K562 (cell line): ENCODE results near the gene DDIT3. TPM values are rescaled to one million over a fixed set of nuclear protein-coding genes. Genes with fewer than 3 reads are reported as not detected.
A peak's percentile ranks its signal among the peaks of the same experiment; 100 is the strongest.

Experiments
- ELF1 ChIP-seq: fragments of 200-800 bp; sonication (Bioruptor generic); IDR thresholded peaks from 2 replicates; pipeline ENCODE4 v1.6.1; 2016; ENCODE audit warnings: missing genetic modification characterization, missing compliant biosample characterization
- HMGN3 ChIP-seq: IDR thresholded peaks from 2 replicates; pipeline ENCODE4 v1.6.1; 2011; ENCODE audit warnings: borderline replicate concordance, low read depth, mild to moderate bottlenecking, mixed read lengths, low read length; ENCODE audit not compliant: insufficient read length; ENCODE audit errors: extremely low read depth
- PHF20 ChIP-seq: fragments of 450-650 bp; IDR thresholded peaks from 2 replicates; pipeline ENCODE4 v1.6.1; 2018; ENCODE audit not compliant: partially characterized antibody
- PHF8 ChIP-seq: fragments of 200-600 bp; sonication (generic); IDR thresholded peaks from 2 replicates; pipeline ENCODE4 v1.6.1; 2012; ENCODE audit warnings: mixed run types, mild to moderate bottlenecking, inconsistent platforms, low read length, moderate library complexity, borderline replicate concordance
- ZNF436 ChIP-seq: fragments of 250-450, 450-650 bp; sonication (Bioruptor Pico); formaldehyde crosslinking; IDR thresholded peaks from 2 replicates; pipeline ENCODE4 v1.7.0; 2020; ENCODE audit warnings: mild to moderate bottlenecking
- ZNF57 ChIP-seq: fragments of 450-650 bp; formaldehyde crosslinking; IDR thresholded peaks from 2 replicates; pipeline ENCODE4 v1.4.0; 2020; ENCODE audit warnings: mild to moderate bottlenecking, moderate library complexity
- polyA plus RNA-seq, 8 experiments: library from polyadenylated mRNA; depleted of rRNA in 4 of 8; stranded (reverse) in 5 of 8; unstranded in 3 of 8; fragments of >200 nt; fragmentation: Nextera tagmentation in 2 of 8; fragmentation: Illumina TruSeq in 1 of 8; extraction: Ambion mirVana in 2 of 8; extraction: Trizol in 1 of 8; gene quantifications; 2 replicates each; pipeline versions ENCODE4 v1.2.1 to v1.2.3, GENCODE V29; 2011 to 2014; ENCODE audit warnings: inconsistent platforms in 1 of 8, missing spikeins in 1 of 8
- total RNA-seq, 7 experiments: library from RNA; depleted of rRNA in 6 of 7; stranded (reverse); fragments of >200 nt in 6 of 7; fragmentation: Illumina TruSeq in 2 of 7; extraction: Trizol in 2 of 7; gene quantifications; 2 replicates each; pipeline versions ENCODE4 v1.2.1 to v1.2.3, GENCODE V29; 2011 to 2021; ENCODE audit warnings: low replicate concordance in 1 of 7
- TF ChIP-seq, protein P1 (sequence below): sonication (generic); formaldehyde crosslinking; IDR thresholded peaks from 2 replicates; pipeline ENCODE4 v1.8.0; 2023; ENCODE audit warnings: missing genetic modification reagents, mild to moderate bottlenecking, borderline replicate concordance
- TF ChIP-seq, protein P2 (sequence below), 2 experiments: fragments of 450-650 bp in 1 of 2; sonication (generic) in 1 of 2; formaldehyde crosslinking in 1 of 2; IDR thresholded peaks; 2 replicates each; pipeline versions ENCODE4 v1.7.1 to v1.9.0; 2016 to 2022; ENCODE audit warnings: inconsistent platforms in 1 of 2, mild to moderate bottlenecking in 1 of 2, missing genetic modification reagents in 1 of 2
- TF ChIP-seq, protein P3 (sequence below): fragments of 450-650 bp; conservative IDR thresholded peaks from 2 replicates; pipeline ENCODE4 v1.6.1; 2016; ENCODE audit warnings: missing genetic modification characterization, low read depth, mild to moderate bottlenecking, missing compliant biosample characterization, moderate library complexity

DDIT3 gene
- total and polyA plus RNA-seq, 9 of the 15 experiments (the other 6 are each of a cell fraction or from before 2014, with no cell fraction given), result 59.1 to 272 (median 89.9) TPM

DNA sequence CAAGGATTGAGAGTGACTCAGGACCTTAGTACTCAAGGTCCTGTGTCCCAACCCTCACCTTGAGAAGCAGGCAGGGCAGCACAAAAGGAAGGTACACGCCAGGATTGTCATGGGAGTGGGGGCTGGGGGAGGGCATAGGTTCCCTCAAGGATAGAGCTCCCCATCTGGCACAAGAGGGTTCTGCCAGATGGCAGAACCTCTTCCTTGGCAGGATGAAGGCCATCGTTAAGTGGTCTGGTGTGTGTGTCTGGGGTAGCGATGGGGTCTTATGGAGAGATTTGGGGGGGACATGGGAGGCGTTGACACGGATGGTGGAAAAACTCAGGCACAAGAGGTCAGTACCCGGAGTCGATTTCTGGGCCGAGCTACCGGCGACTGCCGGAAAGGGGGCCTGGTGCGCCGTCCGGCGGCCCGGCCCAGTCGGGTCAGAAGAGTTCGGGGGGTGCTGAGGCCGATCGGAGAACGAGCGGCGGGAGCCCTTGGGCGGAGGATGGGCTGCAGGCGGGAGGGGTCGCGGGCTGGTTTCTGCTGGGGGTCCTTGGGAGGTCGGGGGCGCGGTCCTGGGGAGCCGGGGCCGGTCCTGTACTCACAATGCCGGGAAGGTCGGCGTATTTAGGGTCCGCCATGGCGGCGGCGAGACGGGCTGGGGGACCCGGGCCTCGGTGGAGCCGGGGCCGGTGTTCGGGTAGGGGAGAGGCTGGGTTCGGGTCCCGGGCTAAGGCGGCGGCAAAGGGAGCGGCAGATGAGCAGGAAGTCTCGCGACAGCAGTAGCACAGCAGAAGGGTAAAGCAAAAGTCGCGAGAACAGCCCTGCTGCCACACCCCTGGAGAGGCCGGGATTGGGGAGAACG lies 26.3 kb upstream of the DDIT3 start, which contains the start of gene DCTN2 (continued):
- TF ChIP-seq ZNF57 (no peak), ELF1 (tag) (0 out of 2 replicates have a peak, but pooled peaks have one; percentile 15), HMGN3 (peak; percentile 69), PHF8 (peak; percentile 58; the same call in 1 of the 2 replicates), ZNF436 (CRISPR knock-in tag) (no peak), PHF20 (no peak)
- TF ChIP-seq, protein P1, sequence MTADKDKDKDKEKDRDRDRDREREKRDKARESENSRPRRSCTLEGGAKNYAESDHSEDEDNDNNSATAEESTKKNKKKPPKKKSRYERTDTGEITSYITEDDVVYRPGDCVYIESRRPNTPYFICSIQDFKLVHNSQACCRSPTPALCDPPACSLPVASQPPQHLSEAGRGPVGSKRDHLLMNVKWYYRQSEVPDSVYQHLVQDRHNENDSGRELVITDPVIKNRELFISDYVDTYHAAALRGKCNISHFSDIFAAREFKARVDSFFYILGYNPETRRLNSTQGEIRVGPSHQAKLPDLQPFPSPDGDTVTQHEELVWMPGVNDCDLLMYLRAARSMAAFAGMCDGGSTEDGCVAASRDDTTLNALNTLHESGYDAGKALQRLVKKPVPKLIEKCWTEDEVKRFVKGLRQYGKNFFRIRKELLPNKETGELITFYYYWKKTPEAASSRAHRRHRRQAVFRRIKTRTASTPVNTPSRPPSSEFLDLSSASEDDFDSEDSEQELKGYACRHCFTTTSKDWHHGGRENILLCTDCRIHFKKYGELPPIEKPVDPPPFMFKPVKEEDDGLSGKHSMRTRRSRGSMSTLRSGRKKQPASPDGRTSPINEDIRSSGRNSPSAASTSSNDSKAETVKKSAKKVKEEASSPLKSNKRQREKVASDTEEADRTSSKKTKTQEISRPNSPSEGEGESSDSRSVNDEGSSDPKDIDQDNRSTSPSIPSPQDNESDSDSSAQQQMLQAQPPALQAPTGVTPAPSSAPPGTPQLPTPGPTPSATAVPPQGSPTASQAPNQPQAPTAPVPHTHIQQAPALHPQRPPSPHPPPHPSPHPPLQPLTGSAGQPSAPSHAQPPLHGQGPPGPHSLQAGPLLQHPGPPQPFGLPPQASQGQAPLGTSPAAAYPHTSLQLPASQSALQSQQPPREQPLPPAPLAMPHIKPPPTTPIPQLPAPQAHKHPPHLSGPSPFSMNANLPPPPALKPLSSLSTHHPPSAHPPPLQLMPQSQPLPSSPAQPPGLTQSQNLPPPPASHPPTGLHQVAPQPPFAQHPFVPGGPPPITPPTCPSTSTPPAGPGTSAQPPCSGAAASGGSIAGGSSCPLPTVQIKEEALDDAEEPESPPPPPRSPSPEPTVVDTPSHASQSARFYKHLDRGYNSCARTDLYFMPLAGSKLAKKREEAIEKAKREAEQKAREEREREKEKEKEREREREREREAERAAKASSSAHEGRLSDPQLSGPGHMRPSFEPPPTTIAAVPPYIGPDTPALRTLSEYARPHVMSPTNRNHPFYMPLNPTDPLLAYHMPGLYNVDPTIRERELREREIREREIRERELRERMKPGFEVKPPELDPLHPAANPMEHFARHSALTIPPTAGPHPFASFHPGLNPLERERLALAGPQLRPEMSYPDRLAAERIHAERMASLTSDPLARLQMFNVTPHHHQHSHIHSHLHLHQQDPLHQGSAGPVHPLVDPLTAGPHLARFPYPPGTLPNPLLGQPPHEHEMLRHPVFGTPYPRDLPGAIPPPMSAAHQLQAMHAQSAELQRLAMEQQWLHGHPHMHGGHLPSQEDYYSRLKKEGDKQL (CRISPR knock-in tag), result no peak
- TF ChIP-seq, protein P2, sequence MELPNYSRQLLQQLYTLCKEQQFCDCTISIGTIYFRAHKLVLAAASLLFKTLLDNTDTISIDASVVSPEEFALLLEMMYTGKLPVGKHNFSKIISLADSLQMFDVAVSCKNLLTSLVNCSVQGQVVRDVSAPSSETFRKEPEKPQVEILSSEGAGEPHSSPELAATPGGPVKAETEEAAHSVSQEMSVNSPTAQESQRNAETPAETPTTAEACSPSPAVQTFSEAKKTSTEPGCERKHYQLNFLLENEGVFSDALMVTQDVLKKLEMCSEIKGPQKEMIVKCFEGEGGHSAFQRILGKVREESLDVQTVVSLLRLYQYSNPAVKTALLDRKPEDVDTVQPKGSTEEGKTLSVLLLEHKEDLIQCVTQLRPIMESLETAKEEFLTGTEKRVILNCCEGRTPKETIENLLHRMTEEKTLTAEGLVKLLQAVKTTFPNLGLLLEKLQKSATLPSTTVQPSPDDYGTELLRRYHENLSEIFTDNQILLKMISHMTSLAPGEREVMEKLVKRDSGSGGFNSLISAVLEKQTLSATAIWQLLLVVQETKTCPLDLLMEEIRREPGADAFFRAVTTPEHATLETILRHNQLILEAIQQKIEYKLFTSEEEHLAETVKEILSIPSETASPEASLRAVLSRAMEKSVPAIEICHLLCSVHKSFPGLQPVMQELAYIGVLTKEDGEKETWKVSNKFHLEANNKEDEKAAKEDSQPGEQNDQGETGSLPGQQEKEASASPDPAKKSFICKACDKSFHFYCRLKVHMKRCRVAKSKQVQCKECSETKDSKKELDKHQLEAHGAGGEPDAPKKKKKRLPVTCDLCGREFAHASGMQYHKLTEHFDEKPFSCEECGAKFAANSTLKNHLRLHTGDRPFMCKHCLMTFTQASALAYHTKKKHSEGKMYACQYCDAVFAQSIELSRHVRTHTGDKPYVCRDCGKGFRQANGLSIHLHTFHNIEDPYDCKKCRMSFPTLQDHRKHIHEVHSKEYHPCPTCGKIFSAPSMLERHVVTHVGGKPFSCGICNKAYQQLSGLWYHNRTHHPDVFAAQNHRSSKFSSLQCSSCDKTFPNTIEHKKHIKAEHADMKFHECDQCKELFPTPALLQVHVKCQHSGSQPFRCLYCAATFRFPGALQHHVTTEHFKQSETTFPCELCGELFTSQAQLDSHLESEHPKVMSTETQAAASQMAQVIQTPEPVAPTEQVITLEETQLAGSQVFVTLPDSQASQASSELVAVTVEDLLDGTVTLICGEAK (IDR thresholded peaks at IDR 0.05), result no peak; the same call in 1 of the 2 replicates
- TF ChIP-seq, protein P2 (CRISPR knock-in tag; IDR thresholded peaks at IDR 0.05), result no peak
- TF ChIP-seq, protein P3, sequence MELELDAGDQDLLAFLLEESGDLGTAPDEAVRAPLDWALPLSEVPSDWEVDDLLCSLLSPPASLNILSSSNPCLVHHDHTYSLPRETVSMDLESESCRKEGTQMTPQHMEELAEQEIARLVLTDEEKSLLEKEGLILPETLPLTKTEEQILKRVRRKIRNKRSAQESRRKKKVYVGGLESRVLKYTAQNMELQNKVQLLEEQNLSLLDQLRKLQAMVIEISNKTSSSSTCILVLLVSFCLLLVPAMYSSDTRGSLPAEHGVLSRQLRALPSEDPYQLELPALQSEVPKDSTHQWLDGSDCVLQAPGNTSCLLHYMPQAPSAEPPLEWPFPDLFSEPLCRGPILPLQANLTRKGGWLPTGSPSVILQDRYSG (tag), result peak; percentile 51; the same call in 1 of the 2 replicates
